Neural cell (in vitro differentiated cells): Measurements from ENCODE around the gene NUDT8.

Experiments used
- CTCF ChIP-seq: fragments of 450-650 bp; IDR thresholded peaks from 2 replicates; pipeline ENCODE4 v1.5.1; 2014; ENCODE audit warnings: antibody characterized with exemption, mild to moderate bottlenecking, moderate library complexity; ENCODE audit not compliant: poor library complexity, severe bottlenecking
- EZH2 ChIP-seq: fragments of 200-600, 300-800 bp; shearing (Covaris generic), sonication (generic); IDR thresholded peaks from 2 replicates; pipeline ENCODE4 v1.6.1; 2014; ENCODE audit warnings: antibody characterized with exemption, low read length, borderline replicate concordance, mild to moderate bottlenecking; ENCODE audit not compliant: insufficient read depth, poor library complexity, severe bottlenecking
- POLR2AphosphoS5 ChIP-seq: IDR thresholded peaks from 2 replicates; pipeline ENCODE4 v1.6.1; 2012
- TAF1 ChIP-seq: IDR thresholded peaks from 2 replicates; pipeline ENCODE4 v1.6.1; 2012; ENCODE audit warnings: low read depth

- TF ChIP-seq EZH2: no peak
- TF ChIP-seq CTCF: no peak
- no peak for TF ChIP-seq POLR2AphosphoS5
- no peak for TF ChIP-seq TAF1
Measured at GRCh38 chr11:67604815-67605214, 24.9 kb downstream of the NUDT8 start.
